ENCODE results near the gene ACOT8. TPM values are rescaled to one million over a fixed set of nuclear protein-coding genes. Genes with fewer than 3 reads are reported as not detected.

The ACOT8 gene
- total and polyA plus RNA-seq, 2 experiments from 2014 or later = 32.9 to 55.2 TPM

DNA sequence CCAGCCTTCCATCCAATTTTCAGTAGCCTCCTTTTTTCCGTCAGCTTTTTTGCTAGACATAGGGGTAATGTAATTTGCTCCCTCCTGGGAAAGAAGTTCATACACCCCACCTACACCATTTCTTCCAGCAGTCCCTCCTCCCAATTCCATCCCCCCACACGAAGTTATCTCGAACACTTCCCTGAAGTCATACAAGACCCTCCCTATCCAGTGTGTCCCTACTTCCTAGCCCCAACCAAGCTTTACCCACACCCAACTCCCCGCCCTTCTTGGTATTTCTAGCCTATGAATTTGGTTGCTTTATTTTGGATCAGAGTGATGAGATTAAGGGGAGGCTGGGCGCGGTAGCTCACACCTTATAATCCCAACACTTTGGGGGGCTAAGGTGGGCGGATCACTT is 43.7 kb downstream of the ACOT8 start:
- peak overlapping the region; percentile 81 for H3K9ac ChIP-seq
- H3K27me3 ChIP-seq (replicated peaks; ENCODE audit: insufficient read depth) = no peaks in the 10 kb centered on the region
- H3K4me1 ChIP-seq (ENCODE audit: insufficient read depth) = peaks cover 17% of the 10 kb centered on the region
- no peak overlapping the region for H3K27ac ChIP-seq
- H3F3A ChIP-seq (ENCODE audit: insufficient read depth) = peaks cover 44% of the 10 kb centered on the region
- DNase-seq = no peak
- peak overlapping the region; percentile 79 for H3K4me3 ChIP-seq
- in situ Hi-C loops (cut with MboI) = no loop called here
- no peak overlapping the region for H2AFZ ChIP-seq
- H3K79me2 ChIP-seq (ENCODE audit: insufficient read depth) = peaks cover 34% of the 10 kb centered on the region
- H3K36me3 ChIP-seq (ENCODE audit: low read depth) = peaks cover 17% of the 10 kb centered on the region; the same call in 1 of the 2 replicates
- peak overlapping the region; percentile 88 for H3K4me2 ChIP-seq (ENCODE audit: unreplicated experiment)
- no peaks in the 10 kb centered on the region for H3K9me2 ChIP-seq (ENCODE audit: insufficient read depth)
- H4K20me1 ChIP-seq (ENCODE audit: insufficient read depth) = no peaks in the 10 kb centered on the region
- no peak for TF ChIP-seq EZH2 (IDR thresholded peaks at IDR 0.05; ENCODE audit: insufficient read depth, poor library complexity, severe bottlenecking)
- TF ChIP-seq EZH2phosphoT487 (IDR thresholded peaks at IDR 0.05; ENCODE audit: insufficient read depth, low read depth) = no peak
- 64 to 65% methylated on average over 7 of the region's 7 CpGs for WGBS, 2 experiments (ENCODE audit: low coverage in 1 of 2, low lambda C conversion rate in 2 of 2, missing lambda C conversion rate in 2 of 2)
- H3K9me3 ChIP-seq (ENCODE audit: low read depth) = no peaks in the 10 kb centered on the region

DNA sequence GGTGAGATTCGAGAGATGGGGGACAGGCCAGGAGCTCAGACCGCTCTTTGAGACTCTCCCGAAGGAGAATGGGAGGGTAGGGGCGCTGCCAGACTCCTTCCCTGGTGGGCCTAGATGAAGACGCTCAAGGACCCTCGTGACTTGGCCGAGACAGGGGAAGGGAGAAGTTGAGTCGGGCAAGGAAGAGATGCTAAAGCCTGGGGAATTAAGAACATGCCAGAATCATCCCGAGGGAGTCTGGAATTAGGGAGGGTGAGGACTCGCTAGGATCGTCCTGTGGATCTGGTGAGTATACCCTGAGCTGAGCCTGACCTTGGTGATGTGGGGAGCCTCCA is 44.2 kb downstream of the ACOT8 start:
- Histone ChIP-seq H3K9me2 (ENCODE audit: insufficient read depth) (no peaks in the 10 kb centered on the region), H3K27ac (no peak overlapping the region), H3K27me3 (replicated peaks; ENCODE audit: insufficient read depth) (no peaks in the 10 kb centered on the region), H3F3A (ENCODE audit: insufficient read depth) (peaks cover 38% of the 10 kb centered on the region), H2AFZ (peak overlapping the region; percentile 67), H3K36me3 (ENCODE audit: low read depth) (peaks cover 23% of the 10 kb centered on the region; the same call in 1 of the 2 replicates), H3K4me2 (ENCODE audit: unreplicated experiment) (peak overlapping the region; percentile 88), H3K79me2 (ENCODE audit: insufficient read depth) (peaks cover 34% of the 10 kb centered on the region), H3K9me3 (ENCODE audit: low read depth) (no peaks in the 10 kb centered on the region), H3K4me1 (ENCODE audit: insufficient read depth) (peaks cover 13% of the 10 kb centered on the region), H4K20me1 (ENCODE audit: insufficient read depth) (no peaks in the 10 kb centered on the region), H3K4me3 (peak overlapping the region; percentile 79), H3K9ac (peak overlapping the region; percentile 81)
- no peak for DNase-seq
- 5 to 10% methylated on average over 11 of the region's 11 CpGs for WGBS, 2 experiments (ENCODE audit: low coverage in 1 of 2, low lambda C conversion rate in 2 of 2, missing lambda C conversion rate in 2 of 2)
- in situ Hi-C loops (cut with MboI) = no loop called here
- TF ChIP-seq EZH2phosphoT487 (IDR thresholded peaks at IDR 0.05; ENCODE audit: insufficient read depth, low read depth) (no peak), EZH2 (IDR thresholded peaks at IDR 0.05; ENCODE audit: insufficient read depth, poor library complexity, severe bottlenecking) (no peak)

DNA sequence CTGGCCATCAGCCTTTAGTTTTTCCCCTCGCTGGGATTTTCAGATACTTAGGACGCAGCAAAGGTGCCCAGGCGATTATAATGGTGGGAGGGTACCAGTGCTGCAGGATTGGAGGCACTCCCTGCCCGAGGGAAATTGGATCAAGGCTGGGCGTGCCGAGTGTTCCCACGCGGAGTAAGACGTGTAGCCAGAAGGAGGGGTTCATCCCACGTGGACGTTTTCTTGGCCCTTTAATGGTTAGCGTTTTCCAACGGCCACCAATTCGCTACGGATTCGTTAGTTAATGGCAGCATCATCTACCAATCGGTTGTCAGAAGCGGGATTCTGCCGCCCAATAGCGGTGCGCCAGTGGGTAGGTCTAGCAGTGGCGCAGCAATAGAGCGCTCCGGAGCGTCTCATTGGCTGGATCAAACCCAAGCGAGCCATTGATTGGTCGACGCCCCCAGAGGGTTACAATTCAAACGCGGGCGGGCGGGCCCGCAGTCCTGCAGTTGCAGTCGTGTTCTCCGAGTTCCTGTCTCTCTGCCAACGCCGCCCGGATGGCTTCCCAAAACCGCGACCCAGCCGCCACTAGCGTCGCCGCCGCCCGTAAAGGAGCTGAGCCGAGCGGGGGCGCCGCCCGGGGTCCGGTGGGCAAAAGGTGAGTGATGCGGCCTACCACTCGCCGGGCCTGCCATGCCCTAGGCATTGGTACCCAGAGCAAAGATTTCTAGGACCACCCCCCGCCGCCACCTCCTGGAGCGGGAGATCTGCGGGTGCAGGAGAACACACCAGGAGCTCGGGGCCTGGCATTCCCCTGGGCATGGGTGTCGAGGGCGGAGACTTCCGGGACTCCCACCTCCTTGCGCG is 44.8 kb downstream of the ACOT8 start, which contains the start of gene UBE2C:
UBE2C (plus strand) TSS at position 488 of the 849 bp plus-strand sequence; CDS start at position 540, 52 bp downstream.
- TF ChIP-seq EZH2 (IDR thresholded peaks at IDR 0.05; ENCODE audit: insufficient read depth, poor library complexity, severe bottlenecking) (no peak), EZH2phosphoT487 (IDR thresholded peaks at IDR 0.05; ENCODE audit: insufficient read depth, low read depth) (no peak)
- no peaks in the 10 kb centered on the region for H3K27me3 ChIP-seq (replicated peaks; ENCODE audit: insufficient read depth)
- H3K4me3 ChIP-seq = peak within 1 kb of the TSS; percentile 79
- no peaks in the 10 kb centered on the region for H3K9me2 ChIP-seq (ENCODE audit: insufficient read depth)
- peaks cover 8% of the 10 kb centered on the region for H3K4me1 ChIP-seq (ENCODE audit: insufficient read depth)
- peaks cover 33% of the 10 kb centered on the region for H3F3A ChIP-seq (ENCODE audit: insufficient read depth)
- no peaks in the 10 kb centered on the region for H3K9me3 ChIP-seq (ENCODE audit: low read depth)
- peaks cover 34% of the 10 kb centered on the region for H3K79me2 ChIP-seq (ENCODE audit: insufficient read depth)
- peak within 1 kb of the TSS; percentile 88 for H3K4me2 ChIP-seq (ENCODE audit: unreplicated experiment)
- H2AFZ ChIP-seq = peak within 1 kb of the TSS; percentile 73
- peak within 1 kb of the TSS; percentile 74 for H3K27ac ChIP-seq
- peak within 1 kb of the TSS; percentile 81 for H3K9ac ChIP-seq
- in situ Hi-C loops (cut with MboI) = no loop called here
- H3K36me3 ChIP-seq (ENCODE audit: low read depth) = peaks cover 27% of the 10 kb centered on the region
- H4K20me1 ChIP-seq (ENCODE audit: insufficient read depth) = no peaks in the 10 kb centered on the region
- peak; percentile 100 for DNase-seq
- 0% methylated on average over 56 to 61 of the region's 65 CpGs for WGBS, 2 experiments (ENCODE audit: low coverage in 1 of 2, low lambda C conversion rate in 2 of 2, missing lambda C conversion rate in 2 of 2)

DNA sequence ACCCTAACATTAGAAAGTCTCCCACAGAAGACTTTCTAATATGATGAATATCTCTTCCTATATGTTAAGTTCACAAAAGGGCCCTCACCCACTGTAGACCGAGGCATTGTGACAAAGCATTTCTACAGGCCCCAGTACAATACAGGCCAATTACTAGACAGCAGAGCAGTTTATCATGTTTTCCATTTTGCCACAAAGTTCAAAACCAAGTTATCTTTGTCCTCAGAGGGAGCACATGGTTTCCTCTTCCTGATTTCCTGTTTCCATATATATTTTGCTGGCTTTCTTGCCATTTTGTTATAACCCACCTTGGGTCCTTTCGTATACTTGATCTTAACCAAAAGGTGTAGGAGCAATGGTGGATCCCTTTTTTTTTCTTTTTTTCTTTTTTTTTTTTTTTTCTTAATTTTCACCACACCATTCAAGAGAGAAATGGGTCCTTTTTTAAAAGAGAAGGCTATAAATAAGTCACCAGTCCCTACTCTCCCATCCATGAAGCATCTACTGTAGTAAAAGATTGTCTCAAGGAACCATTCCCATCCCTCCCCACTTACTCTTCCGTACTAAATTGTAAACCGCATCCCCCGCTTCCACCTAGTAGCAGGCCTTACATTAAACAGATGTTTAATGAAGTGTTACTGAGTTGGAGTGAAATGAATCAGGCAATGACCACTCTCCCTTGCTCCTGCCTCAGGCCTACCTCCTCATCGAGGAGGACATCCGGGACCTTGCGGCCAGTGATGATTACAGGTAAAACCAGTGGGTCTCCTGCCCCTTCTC is 46.8 kb downstream of the ACOT8 start:
- no peak for DNase-seq
- Histone ChIP-seq H3K9me2 (ENCODE audit: insufficient read depth) (no peaks in the 10 kb centered on the region), H3K27me3 (replicated peaks; ENCODE audit: insufficient read depth) (no peaks in the 10 kb centered on the region), H4K20me1 (ENCODE audit: insufficient read depth) (no peaks in the 10 kb centered on the region), H3K4me2 (ENCODE audit: unreplicated experiment) (no peak overlapping the region), H2AFZ (no peak overlapping the region), H3K79me2 (ENCODE audit: insufficient read depth) (peaks cover 25% of the 10 kb centered on the region), H3K4me3 (no peak overlapping the region), H3K9ac (no peak overlapping the region), H3K9me3 (ENCODE audit: low read depth) (no peaks in the 10 kb centered on the region), H3K4me1 (ENCODE audit: insufficient read depth) (0 out of 2 replicates have a peak, but pooled peaks cover 3% of the 10 kb centered on the region), H3F3A (ENCODE audit: insufficient read depth) (peaks cover 24% of the 10 kb centered on the region; the same call in 1 of the 2 replicates), H3K36me3 (ENCODE audit: low read depth) (peaks cover 40% of the 10 kb centered on the region), H3K27ac (no peak overlapping the region)
- no peak for TF ChIP-seq EZH2phosphoT487 (IDR thresholded peaks at IDR 0.05; ENCODE audit: insufficient read depth, low read depth)
- TF ChIP-seq EZH2 (IDR thresholded peaks at IDR 0.05; ENCODE audit: insufficient read depth, poor library complexity, severe bottlenecking) = no peak
- 95 to 99% methylated on average over 8 of the region's 8 CpGs for WGBS, 2 experiments (ENCODE audit: low coverage in 1 of 2, low lambda C conversion rate in 2 of 2, missing lambda C conversion rate in 2 of 2)
- in situ Hi-C loops (cut with MboI) = no loop called here

Measured in GM23248 (cell line).